HG03342 (cell line): ENCODE results near the gene KLHL28.
"Not testable (repeated sequence)": the region's sequence is repeated elsewhere in the genome, so short reads cannot be mapped to it uniquely, and the experiment has no call there.

Source experiments
- ATAC-seq: cut with Tn5 transposase; IDR thresholded peaks from one replicate; pipeline ENCODE4 v1.9.1; 2021; ENCODE audit warnings: mild to moderate bottlenecking, moderate library complexity; ENCODE audit not compliant: unreplicated experiment

KLHL28 gene

DNA sequence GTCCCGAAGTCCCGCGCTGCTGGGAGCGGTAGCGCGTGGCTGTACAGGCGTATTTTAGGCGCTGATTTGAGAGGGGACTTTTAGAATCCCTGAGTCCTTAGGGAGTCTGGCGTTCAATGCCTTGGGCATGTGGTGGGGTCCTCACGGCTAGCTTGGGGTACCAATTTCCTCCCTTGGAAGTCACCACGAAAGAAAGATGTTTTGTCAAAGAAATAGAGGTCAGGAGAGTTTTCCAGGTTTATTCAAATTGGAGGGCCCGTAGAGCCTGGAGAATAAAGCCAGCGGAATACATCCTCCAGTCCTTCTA, 63.9 kb downstream of the KLHL28 start:
- no peak for ATAC-seq

DNA sequence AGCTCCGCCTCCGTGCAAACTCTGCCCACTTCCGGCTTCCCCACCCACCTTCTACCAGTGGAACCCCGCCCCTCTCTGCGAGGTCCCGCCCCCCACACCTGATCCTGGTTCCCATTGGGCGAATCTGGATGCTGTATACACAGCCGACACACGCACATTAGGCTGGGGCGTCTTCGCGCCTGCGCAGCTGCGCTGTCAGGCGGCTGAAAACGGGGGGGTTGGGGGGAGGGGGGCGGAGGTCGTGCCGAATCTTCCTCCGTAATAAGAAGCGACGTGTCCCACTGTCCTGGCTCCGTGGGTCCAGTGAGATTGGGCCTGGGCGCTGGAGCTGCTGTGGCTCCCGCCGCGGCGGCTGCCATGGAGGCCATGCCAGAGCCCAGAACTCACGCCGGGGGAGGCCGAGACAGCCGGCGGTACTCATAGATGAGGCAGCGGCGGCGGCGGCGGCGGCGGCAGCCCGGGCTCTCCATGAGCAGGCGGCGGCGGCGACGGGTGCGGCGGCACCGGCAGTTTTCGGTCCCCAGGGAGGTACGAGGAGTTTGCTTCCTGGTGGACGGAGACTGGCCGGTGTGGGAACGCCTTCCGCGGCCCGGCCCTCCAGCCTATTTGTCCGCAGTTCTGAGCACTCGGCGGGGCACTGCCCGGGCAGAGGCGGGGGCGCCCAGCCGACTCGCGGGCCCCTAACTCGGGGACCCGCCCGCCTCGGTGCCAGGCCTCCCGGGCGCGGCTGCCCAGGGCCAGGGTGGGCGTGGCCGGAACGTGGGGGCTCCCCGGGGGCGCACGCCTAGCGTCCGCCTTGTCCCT, 64.5 kb downstream of the KLHL28 start:
- ATAC-seq = peak; percentile 95

DNA sequence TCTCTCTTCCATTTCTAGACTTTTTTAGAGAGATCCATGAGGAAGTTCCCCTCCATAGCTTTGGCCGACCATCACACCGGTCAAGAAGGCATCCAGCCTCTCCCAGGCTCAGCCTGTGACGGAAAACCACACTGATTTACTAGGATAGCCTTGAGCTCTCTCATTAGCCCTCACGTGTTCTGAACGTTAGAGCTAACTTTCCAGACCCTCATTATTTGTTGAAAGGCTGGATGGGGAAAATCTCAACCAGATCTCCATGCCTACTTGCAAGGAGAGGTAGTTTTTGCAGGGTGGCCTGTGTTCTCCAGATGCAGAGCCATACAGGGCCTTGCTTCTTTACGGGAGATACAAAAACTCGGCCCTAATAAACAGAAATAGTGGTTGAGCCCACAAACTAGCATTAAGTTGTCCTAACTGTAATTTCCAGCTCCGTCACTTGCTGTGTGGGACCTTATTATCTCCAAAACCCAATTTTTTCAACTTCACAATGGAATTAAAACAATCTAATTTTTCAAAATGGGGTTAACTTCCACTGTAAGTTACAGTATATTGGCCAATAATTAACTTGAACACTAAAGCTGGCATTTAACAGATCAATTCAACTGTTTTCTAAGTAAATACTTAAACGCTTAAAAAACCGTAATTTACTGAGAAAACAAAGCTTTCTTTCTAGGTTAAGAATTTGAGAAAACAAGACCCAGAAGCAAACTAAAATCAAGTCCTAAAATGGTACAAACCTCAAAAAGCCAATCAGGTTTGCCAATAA, 65.3 kb downstream of the KLHL28 start:
- ATAC-seq = peak; percentile 3

DNA sequence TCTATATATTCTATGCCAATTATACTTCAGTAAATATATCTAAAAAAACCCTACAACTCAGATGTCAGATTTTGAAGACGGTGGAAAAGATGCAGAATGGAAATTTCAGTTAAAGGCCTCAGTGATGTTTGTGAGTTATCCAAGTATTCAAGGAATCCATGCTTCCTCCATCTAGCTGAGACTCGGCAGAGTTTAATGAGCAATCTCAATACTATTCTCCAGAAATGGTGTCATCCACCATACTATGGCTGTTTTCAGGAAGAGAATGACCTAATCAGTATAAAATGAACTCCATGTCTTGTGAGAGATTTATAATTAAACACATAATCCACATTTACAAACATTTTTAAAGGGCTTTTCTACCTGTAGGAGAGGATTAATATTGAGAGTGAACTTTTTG, 66.0 kb downstream of the KLHL28 start:
- no peak for ATAC-seq

DNA sequence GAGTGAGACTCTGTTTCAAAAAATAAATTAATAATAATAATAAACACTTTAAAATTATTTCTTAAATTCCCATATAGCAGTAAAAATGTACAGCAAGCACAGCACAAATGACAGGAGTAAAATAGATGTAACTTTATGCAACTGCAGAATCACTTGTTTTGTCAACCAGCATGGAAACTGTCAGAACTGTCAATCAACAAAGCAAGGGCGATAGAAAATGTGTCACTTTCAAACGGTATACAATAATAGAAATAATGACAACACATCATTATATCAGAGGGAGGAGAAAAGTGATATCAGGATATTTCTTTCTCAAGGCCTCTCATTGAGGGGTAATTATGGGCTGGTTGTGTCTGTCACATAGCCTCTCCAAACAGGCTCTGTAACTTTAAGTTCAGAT, 68.2 kb downstream of the KLHL28 start:
- ATAC-seq = no peak

DNA sequence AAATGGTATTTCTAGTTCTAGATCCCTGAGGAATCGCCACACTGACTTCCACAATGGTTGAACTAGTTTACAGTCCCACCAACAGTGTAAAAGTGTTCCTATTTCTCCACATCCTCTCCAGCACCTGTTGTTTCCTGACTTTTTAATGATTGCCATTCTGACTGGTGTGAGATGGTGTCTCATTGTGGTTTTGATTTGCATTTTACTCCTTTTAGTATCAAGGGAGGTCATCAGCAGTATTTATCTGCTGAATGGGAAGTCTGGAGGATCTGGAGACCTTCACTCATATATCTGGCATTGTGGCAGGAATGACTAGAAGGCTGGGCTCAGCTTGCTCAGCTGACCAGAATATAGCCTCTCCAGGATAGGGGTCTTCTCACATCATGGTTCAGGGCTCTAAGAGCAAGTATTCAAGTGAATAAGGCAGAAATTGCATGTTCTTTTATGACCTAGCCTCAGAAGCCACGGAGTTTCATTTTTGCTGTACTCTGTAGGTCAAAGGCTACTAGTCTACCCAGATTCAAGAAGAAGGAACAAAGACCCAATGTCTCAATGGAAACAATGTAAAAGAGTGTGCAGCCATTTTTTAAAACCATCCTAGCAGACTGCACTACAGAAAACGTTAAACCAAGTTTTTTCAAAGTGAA, 69.9 kb downstream of the KLHL28 start:
- ATAC-seq = not testable (repeated sequence)

DNA sequence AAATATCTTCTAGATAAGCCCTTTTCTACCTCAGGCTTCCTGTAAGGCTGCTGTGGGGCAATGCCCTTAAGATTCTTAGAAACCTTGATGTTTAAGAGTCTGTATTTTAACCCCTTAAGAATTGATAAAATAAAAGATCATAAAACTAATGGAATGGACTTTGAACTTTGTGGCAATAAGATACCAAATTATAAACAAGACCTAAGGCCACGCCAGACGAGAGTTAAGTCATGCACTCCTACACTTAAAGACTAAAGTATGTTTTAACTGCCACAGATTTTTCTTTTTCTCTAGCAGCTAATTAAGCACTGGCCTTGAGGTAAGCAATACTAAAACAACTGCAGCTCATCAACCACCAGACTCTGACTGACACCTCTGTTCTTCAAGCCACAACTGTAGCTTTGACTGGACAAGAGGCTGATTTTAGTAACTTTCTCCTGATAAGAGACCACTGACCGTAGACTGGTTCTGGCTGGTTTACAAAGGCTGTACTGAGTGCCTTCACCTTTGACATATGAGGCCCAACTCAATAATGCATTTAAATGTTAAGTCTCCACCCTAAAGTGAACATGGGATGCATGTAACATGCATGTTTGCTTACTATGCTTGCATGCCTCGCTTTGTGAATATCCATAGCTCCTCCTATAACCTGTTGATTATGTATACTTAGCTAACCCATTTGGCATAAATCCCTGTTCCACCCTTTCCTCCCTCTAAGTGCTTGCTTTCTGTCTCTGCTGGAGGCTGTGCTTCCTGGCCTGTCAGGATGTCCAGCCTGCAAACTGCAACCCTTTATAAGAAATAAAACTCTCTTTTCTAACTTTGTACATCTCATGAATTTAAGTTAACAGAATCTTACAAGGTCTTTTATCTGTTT, 71.9 kb downstream of the KLHL28 start:
- no peak for ATAC-seq

DNA sequence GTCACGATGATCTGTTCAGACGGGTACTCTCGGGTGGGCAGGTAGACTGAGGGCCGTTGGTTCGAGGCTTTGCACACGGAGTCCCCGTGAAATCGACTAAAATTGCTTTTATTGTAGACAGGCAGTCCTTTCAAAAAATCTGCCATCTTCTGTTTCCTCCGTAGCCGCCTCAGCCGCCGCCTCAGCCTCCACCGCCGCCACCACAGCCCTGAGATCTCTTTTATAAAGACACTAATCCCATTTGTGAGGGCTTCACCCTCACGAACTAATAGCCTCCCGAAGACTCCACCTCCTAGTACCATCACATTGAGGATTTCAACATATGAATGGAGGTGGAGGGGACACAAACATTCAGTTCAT, 74.2 kb downstream of the KLHL28 start:
- ATAC-seq = no peak

DNA sequence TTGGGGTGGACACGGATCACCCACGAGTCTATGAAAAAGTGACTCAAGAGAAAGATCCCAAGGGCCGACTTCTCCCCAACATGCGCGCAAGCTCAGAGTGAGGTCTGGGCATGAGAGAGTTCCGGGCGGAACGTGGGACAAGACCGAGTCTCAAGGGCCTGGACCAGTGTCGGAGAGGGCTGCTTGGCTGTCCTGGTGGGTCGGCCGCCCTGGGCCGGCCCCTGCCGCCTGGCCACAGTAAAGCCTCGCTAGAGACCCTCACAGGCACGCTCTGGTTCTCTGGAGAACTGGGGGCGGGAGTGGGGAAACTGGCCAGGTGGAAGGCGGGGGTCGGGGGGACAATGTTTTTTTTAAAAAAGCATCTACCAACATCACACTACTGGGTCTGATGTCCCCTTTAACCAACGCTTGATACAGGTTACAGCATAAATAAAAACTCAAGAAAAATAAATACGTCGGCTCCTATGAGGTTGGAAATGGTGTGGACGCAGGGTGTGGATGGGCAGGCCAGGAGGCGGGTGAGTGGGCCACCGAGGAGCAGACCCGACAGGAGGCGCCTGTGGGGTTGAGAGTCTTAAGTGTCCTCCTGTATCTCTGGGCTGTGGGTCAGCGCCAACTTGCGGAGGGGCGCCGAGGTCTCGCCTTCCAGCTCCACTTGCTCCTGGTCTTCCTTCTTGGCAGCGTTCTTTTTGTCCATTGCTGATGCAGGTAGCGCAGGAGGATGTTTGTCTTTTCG, 74.7 kb downstream of the KLHL28 start:
- no peak for ATAC-seq

DNA sequence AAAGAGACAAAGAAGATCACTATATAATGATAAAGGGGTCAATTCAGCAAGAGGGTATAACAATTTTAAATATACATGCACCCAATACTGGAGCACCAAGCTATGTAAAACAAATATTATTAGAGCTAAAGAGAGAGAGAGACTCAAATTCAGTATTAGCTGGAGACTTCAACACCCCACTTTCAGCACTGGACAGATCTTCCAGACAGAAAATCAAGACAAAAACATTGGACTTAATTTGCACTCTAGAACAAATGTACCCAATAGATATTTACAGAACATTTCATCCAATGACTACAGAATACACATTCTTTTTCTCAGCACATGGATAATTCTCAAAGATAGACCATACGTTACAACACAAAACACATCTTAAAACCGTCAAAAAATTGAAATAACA, 81.0 kb downstream of the KLHL28 start:
- no peak for ATAC-seq
